K562 (cell line): ENCODE measurements around the gene ANK3. TPM values are rescaled to one million over a fixed set of nuclear protein-coding genes. Genes with fewer than 3 reads are reported as not detected.

ENCODE experiments used
- CEBPB ChIP-seq: fragments of 450-650 bp; IDR thresholded peaks from 2 replicates; pipeline ENCODE4 v1.6.1; 2016; ENCODE audit warnings: missing genetic modification characterization, missing compliant biosample characterization
- HDAC8 ChIP-seq: fragments of 450-650 bp; IDR thresholded peaks from 2 replicates; pipeline ENCODE4 v1.6.1; 2016; ENCODE audit warnings: mild to moderate bottlenecking, missing genetic modification characterization, moderate library complexity, missing compliant biosample characterization
- MCM7 ChIP-seq, 2 experiments: fragments of 450-650 bp; IDR thresholded peaks; 2 replicates each; pipeline ENCODE4 v1.6.1; 2016 to 2018
- PHB ChIP-seq: fragments of 250-450 bp; sonication (Bioruptor Pico); IDR thresholded peaks from 2 replicates; pipeline ENCODE4 v1.5.0; 2021
- PRDM10 ChIP-seq: fragments of 450-650 bp; IDR thresholded peaks from 2 replicates; pipeline ENCODE4 v1.6.1; 2018; ENCODE audit not compliant: partially characterized antibody
- RBBP5 ChIP-seq: fragments of 200-600 bp; sonication (generic); IDR thresholded peaks from 2 replicates; pipeline ENCODE4 v1.6.1; 2012; ENCODE audit warnings: borderline replicate concordance, mild to moderate bottlenecking, low read length, control low read depth, inconsistent platforms; ENCODE audit not compliant: insufficient read depth, poor library complexity, severe bottlenecking
- RCOR1 ChIP-seq, 2 experiments: IDR thresholded peaks; 2 replicates each; pipeline ENCODE4 v1.6.1; 2012; ENCODE audit warnings: low read depth in 2 of 2, low read length in 2 of 2, borderline replicate concordance in 1 of 2, improper control_type of control experiment in 1 of 2
- SIRT6 ChIP-seq: IDR thresholded peaks from one replicate; pipeline ENCODE4 v1.6.1; 2012; ENCODE audit warnings: low read depth, mild to moderate bottlenecking, control low read depth, inconsistent platforms, low read length, moderate library complexity
- SOX6 ChIP-seq: fragments of 450-650 bp; IDR thresholded peaks from 2 replicates; pipeline ENCODE4 v1.6.1; 2014; ENCODE audit warnings: mild to moderate bottlenecking
- TCF7L2 ChIP-seq: fragments of 150-350 bp; IDR thresholded peaks from 2 replicates; pipeline ENCODE4 v1.6.1; 2016; ENCODE audit warnings: low read depth, mild to moderate bottlenecking, low read length, moderate library complexity
- YY1 ChIP-seq, 3 experiments: IDR thresholded peaks; 2 replicates each; pipeline ENCODE4 v1.6.1; 2011; ENCODE audit warnings: low read length in 2 of 3, mild to moderate bottlenecking in 2 of 3, moderate library complexity in 2 of 3, borderline replicate concordance in 1 of 3, control low read depth in 1 of 3, low read depth in 1 of 3; ENCODE audit not compliant: insufficient read depth in 3 of 3, insufficient replicate concordance in 2 of 3, control insufficient read depth in 1 of 3, insufficient read length in 1 of 3; ENCODE audit errors: extremely low read depth in 1 of 3
- ZBTB2 ChIP-seq: fragments of 450-650 bp; IDR thresholded peaks from 2 replicates; pipeline ENCODE4 v1.6.1; 2016; ENCODE audit warnings: antibody characterized with exemption
- ZNF212 ChIP-seq: fragments of 450-650 bp; formaldehyde crosslinking; IDR thresholded peaks from 2 replicates; pipeline ENCODE4 v1.4.0; 2020; ENCODE audit warnings: mild to moderate bottlenecking
- ZNF354B ChIP-seq: fragments of 250-450 bp; sonication (Bioruptor Pico); IDR thresholded peaks from 2 replicates; pipeline ENCODE4 v1.4.0; 2020
- ZNF655 ChIP-seq: fragments of 250-450 bp; sonication (Bioruptor Pico); IDR thresholded peaks from 2 replicates; pipeline ENCODE4 v1.5.0; 2021
- ZZZ3 ChIP-seq: fragments of 450-650 bp; IDR thresholded peaks from 2 replicates; pipeline ENCODE4 v1.6.1; 2016; ENCODE audit warnings: antibody characterized with exemption, mild to moderate bottlenecking, moderate library complexity
- polyA plus RNA-seq, 8 experiments: library from polyadenylated mRNA; depleted of rRNA in 4 of 8; stranded (reverse) in 5 of 8; unstranded in 3 of 8; fragments of >200 nt; fragmentation: Nextera tagmentation in 2 of 8; fragmentation: Illumina TruSeq in 1 of 8; extraction: Ambion mirVana in 2 of 8; extraction: Trizol in 1 of 8; gene quantifications; 2 replicates each; pipeline versions ENCODE4 v1.2.1 to v1.2.3, GENCODE V29; 2011 to 2014; ENCODE audit warnings: inconsistent platforms in 1 of 8, missing spikeins in 1 of 8
- total RNA-seq, 7 experiments: library from RNA; depleted of rRNA in 6 of 7; stranded (reverse); fragments of >200 nt in 6 of 7; fragmentation: Illumina TruSeq in 2 of 7; extraction: Trizol in 2 of 7; gene quantifications; 2 replicates each; pipeline versions ENCODE4 v1.2.1 to v1.2.3, GENCODE V29; 2011 to 2021; ENCODE audit warnings: low replicate concordance in 1 of 7
- TF ChIP-seq, protein P1 (sequence below): IDR thresholded peaks from 2 replicates; pipeline ENCODE4 v1.6.1; 2011; ENCODE audit not compliant: insufficient read length; ENCODE audit errors: extremely low read depth
- TF ChIP-seq, protein P2 (sequence below): fragments of 250-450 bp; sonication (Bioruptor Pico); IDR thresholded peaks from 2 replicates; pipeline ENCODE4 v1.8.0; 2021; ENCODE audit warnings: moderate library complexity, mild to moderate bottlenecking, inconsistent platforms
- TF ChIP-seq, protein P3 (sequence below): sonication (generic); formaldehyde crosslinking; IDR thresholded peaks from 2 replicates; pipeline ENCODE4 v1.8.0; 2023; ENCODE audit warnings: mild to moderate bottlenecking, missing genetic modification reagents

The ANK3 gene
- total and polyA plus RNA-seq, 9 of the 15 experiments (the other 6 are each of a cell fraction or from before 2014, with no cell fraction given): 10.0 to 32.3 (median 17.9) TPM

GRCh38 chr10:60304829-60305379, 84.8 kb downstream of the ANK3 start (continued):
- no peak for TF ChIP-seq RBBP5
- TF ChIP-seq HDAC8 (tag): no peak
- no peak for TF ChIP-seq ZBTB2
- no peak for TF ChIP-seq CEBPB (tag)
- TF ChIP-seq RCOR1 (IDR thresholded peaks at IDR 0.05; ENCODE audit: borderline replicate concordance in 1 of 2, low read depth in 2 of 2, low read length in 2 of 2): peak in 1 of 2 experiments; percentile 40; a peak in 1 of 4 replicates
- no peak for TF ChIP-seq ZNF212
- TF ChIP-seq, protein P1, sequence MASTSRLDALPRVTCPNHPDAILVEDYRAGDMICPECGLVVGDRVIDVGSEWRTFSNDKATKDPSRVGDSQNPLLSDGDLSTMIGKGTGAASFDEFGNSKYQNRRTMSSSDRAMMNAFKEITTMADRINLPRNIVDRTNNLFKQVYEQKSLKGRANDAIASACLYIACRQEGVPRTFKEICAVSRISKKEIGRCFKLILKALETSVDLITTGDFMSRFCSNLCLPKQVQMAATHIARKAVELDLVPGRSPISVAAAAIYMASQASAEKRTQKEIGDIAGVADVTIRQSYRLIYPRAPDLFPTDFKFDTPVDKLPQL: no peak
- no peak for TF ChIP-seq MCM7 (IDR thresholded peaks at IDR 0.05)
- no peak for TF ChIP-seq PRDM10
- no peak for TF ChIP-seq ZNF655 (CRISPR knock-in tag)
- TF ChIP-seq ZZZ3: no peak
- no peak for TF ChIP-seq ZNF354B (CRISPR knock-in tag)
- no peak for TF ChIP-seq SOX6
- TF ChIP-seq, protein P2, sequence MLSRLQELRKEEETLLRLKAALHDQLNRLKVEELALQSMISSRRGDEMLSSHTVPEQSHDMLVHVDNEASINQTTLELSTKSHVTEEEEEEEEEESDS (CRISPR knock-in tag): no peak
- TF ChIP-seq SIRT6: no peak
- TF ChIP-seq, protein P3, sequence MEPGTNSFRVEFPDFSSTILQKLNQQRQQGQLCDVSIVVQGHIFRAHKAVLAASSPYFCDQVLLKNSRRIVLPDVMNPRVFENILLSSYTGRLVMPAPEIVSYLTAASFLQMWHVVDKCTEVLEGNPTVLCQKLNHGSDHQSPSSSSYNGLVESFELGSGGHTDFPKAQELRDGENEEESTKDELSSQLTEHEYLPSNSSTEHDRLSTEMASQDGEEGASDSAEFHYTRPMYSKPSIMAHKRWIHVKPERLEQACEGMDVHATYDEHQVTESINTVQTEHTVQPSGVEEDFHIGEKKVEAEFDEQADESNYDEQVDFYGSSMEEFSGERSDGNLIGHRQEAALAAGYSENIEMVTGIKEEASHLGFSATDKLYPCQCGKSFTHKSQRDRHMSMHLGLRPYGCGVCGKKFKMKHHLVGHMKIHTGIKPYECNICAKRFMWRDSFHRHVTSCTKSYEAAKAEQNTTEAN (CRISPR knock-in tag): no peak
- peak in 1 of 3 experiments; percentile 2 for TF ChIP-seq YY1 (IDR thresholded peaks at IDR 0.05; ENCODE audit: borderline replicate concordance in 1 of 3, control insufficient read depth in 1 of 3, extremely low read depth in 1 of 3, insufficient read depth in 3 of 3, insufficient read length in 1 of 3, insufficient replicate concordance in 2 of 3, low read depth in 1 of 3, low read length in 2 of 3)
- no peak for TF ChIP-seq PHB (CRISPR knock-in tag)
- TF ChIP-seq TCF7L2: no peak
